Heart left ventricle (tissue), 13 donors: ENCODE results near the gene SLC24A5.

Experiments
- POLR2A ChIP-seq, 2 donors: fragments of 450-650 bp; IDR thresholded peaks; one replicate each; pipeline ENCODE4 v1.6.1; 2017; ENCODE audit warnings: antibody characterized with exemption in 2 of 2, mild to moderate bottlenecking in 2 of 2, moderate library complexity in 2 of 2
- TF ChIP-seq, protein P1 (sequence below), 12 donors: fragments of 200-600 bp; sonication (generic) in 4 of 12; IDR thresholded peaks; one replicate each; pipeline versions ENCODE4 v1.5.0 to v1.8.0; 2018 to 2022; ENCODE audit warnings: antibody characterized with exemption in 12 of 12, mild to moderate bottlenecking in 5 of 12
- donor health status: ischemic (EF 13 %, LVEDD 7.1; RV severe dilation, severe dysfunction).
- donor health status: DM: no; HTN: yes; CAD: no.
- donor health status: DM: no; HTN: no; CAD: no.
- donor health status: ischemic (EF 25% LVEDD 6.9; RV normal size, moderate dysfunction).
- donor health status: ischemic (EF 25% LVEDD 5.7; RV mildly dilated, moderate dysfunction).
- donor health status: ischemic (EF 35%, LVEDD 5.7; RV mildly dilated, moderate dysfunction).
- donor health status: nonischemic (EF 11% LVEDD 7.7; RV severe dilation, severe dysfunction).
- donor health status: DM: yes; HTN: yes; CAD: no.
- donor health status: PGD.
- donor health status: ischemic (EF 29% LVEDD 5.4; RV normal size, mild dysfunction).
- donor health status: nonischemic (EF 23%, LVEDD 6.1; RV moderate dilation, normal function).

DNA sequence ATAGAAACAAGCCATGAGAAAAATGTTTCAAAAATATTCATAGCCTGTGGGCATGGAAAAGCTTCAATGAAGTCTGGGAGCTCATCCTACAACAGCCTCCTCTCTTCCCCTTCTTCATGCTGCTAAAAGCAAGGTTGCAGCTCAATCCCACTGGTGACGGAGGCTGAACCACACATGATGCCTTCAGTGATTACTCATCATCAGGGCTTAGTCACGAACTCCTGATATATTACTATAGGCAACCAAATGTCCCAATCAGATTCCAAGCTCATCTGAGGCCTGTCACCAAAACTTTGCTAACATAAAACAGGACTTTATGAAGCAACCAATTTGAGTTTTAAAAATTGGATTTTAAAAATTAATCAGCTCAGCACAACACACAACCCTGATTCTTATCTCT lies 24.0 kb upstream of the SLC24A5 start:
- TF ChIP-seq POLR2A (IDR thresholded peaks at IDR 0.05), result no peak
- TF ChIP-seq, protein P1, sequence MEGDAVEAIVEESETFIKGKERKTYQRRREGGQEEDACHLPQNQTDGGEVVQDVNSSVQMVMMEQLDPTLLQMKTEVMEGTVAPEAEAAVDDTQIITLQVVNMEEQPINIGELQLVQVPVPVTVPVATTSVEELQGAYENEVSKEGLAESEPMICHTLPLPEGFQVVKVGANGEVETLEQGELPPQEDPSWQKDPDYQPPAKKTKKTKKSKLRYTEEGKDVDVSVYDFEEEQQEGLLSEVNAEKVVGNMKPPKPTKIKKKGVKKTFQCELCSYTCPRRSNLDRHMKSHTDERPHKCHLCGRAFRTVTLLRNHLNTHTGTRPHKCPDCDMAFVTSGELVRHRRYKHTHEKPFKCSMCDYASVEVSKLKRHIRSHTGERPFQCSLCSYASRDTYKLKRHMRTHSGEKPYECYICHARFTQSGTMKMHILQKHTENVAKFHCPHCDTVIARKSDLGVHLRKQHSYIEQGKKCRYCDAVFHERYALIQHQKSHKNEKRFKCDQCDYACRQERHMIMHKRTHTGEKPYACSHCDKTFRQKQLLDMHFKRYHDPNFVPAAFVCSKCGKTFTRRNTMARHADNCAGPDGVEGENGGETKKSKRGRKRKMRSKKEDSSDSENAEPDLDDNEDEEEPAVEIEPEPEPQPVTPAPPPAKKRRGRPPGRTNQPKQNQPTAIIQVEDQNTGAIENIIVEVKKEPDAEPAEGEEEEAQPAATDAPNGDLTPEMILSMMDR (IDR thresholded peaks at IDR 0.05), result no peak
